ENCODE measurements around the gene RSPH6A. TPM values are rescaled to one million over a fixed set of nuclear protein-coding genes. Genes with fewer than 3 reads are reported as not detected.

RSPH6A gene
- total RNA-seq, 4 donors from 2014 or later = 0.30 TPM; not detected in 3

Other genes with a start within 250 kb of the RSPH6A start
- 1 to 10 TPM; 4.8 to 6.7 (median 5.7) TPM for gene OPA3, start 230.5 kb downstream of the RSPH6A start, total RNA-seq
- gene GPR4, start 213.1 kb downstream of the RSPH6A start, total RNA-seq = 10 to 100 TPM; 12.6 to 15.6 (median 13.8) TPM
- 10 to 100 TPM; 21.0 to 57.1 (median 25.0) TPM for gene EML2, start 175.9 kb downstream of the RSPH6A start, total RNA-seq
- 1 to 10 TPM in 1 of 4 donors, under 1 TPM in 1, not detected in 2; 0.98 to 2.4 TPM for gene GIPR, start 147.1 kb downstream of the RSPH6A start, total RNA-seq
- 100 to 1,000 TPM; 125 to 151 (median 137) TPM for gene SNRPD2, start 123.4 kb downstream of the RSPH6A start, total RNA-seq
- gene QPCTL, start 122.6 kb downstream of the RSPH6A start, total RNA-seq = 10 to 100 TPM in 2 of 4 donors, 1 to 10 TPM in 2; 5.9 to 13.2 (median 10.5) TPM
- 10 to 100 TPM in 3 of 4 donors, 1 to 10 TPM in 1; 9.8 to 15.9 (median 13.7) TPM for gene FBXO46, start 84.4 kb downstream of the RSPH6A start, total RNA-seq
- not detected for gene MEIOSIN, start 81.9 kb downstream of the RSPH6A start, total RNA-seq
- gene SIX5, start 46.1 kb downstream of the RSPH6A start, total RNA-seq = 10 to 100 TPM; 21.0 to 31.0 (median 22.9) TPM
- 10 to 100 TPM; 59.0 to 87.9 (median 77.4) TPM for gene DMPK, start 32.8 kb downstream of the RSPH6A start, total RNA-seq
- gene DMWD, start 22.5 kb downstream of the RSPH6A start, total RNA-seq = 10 to 100 TPM; 28.4 to 75.0 (median 53.8) TPM
- 10 to 100 TPM; 31.0 to 89.0 (median 57.4) TPM for gene SYMPK, start 47.8 kb upstream of the RSPH6A start, total RNA-seq
- gene FOXA3, start 49.0 kb upstream of the RSPH6A start, total RNA-seq = not detected
- 10 to 100 TPM; 16.4 to 33.3 (median 27.2) TPM for gene IRF2BP1, start 70.8 kb upstream of the RSPH6A start, total RNA-seq
- 1 to 10 TPM; 3.6 to 9.0 (median 5.5) TPM for gene MYPOP, start 87.3 kb upstream of the RSPH6A start, total RNA-seq
- gene NANOS2, start 99.5 kb upstream of the RSPH6A start, total RNA-seq = not detected
- gene NOVA2, start 158.6 kb upstream of the RSPH6A start, total RNA-seq = 1 to 10 TPM; 1.5 to 6.9 (median 1.7) TPM
- gene CCDC61, start 180.2 kb upstream of the RSPH6A start, total RNA-seq = 10 to 100 TPM; 16.2 to 31.4 (median 21.3) TPM
- gene PGLYRP1, start 207.7 kb upstream of the RSPH6A start, total RNA-seq = not detected
- gene IGFL4, start 225.7 kb upstream of the RSPH6A start, total RNA-seq = 1 to 10 TPM in 1 of 4 donors, under 1 TPM in 3; 0.21 to 1.8 (median 0.89) TPM